ENCODE measurements around the gene SREBF2.

DNA sequence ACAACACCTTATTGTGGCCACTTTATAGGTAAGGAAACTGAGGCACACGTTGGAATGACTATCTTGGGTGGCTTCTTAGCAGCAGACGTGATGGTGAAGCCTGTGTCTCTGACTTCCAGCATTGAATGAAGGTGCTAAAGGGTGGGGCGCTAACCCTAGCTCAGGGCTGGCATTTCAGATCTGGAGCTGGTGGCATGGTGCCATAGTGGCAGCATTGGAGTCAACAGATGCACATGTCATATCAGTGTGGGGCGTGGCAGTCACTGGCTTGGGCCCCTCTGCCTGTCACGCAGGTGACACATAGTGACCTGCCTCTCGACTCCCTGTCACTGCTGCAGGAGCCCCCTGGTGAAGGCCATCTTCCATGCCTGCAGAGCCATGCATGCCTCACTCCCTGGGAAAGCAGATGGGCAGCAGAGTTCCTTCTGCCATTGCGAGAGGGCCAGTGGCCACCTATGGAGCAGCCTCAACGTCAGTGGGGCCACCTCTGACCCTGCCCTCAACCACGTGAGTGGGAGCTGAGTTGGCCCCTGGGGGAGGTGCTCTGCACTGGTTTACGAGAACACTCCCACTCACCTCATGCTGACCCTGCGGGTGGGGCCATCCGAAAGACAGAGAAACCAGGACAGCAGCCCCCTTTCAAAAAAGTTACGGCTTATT is 67.2 kb downstream of the SREBF2 start:
- TF ChIP-seq, protein P1, sequence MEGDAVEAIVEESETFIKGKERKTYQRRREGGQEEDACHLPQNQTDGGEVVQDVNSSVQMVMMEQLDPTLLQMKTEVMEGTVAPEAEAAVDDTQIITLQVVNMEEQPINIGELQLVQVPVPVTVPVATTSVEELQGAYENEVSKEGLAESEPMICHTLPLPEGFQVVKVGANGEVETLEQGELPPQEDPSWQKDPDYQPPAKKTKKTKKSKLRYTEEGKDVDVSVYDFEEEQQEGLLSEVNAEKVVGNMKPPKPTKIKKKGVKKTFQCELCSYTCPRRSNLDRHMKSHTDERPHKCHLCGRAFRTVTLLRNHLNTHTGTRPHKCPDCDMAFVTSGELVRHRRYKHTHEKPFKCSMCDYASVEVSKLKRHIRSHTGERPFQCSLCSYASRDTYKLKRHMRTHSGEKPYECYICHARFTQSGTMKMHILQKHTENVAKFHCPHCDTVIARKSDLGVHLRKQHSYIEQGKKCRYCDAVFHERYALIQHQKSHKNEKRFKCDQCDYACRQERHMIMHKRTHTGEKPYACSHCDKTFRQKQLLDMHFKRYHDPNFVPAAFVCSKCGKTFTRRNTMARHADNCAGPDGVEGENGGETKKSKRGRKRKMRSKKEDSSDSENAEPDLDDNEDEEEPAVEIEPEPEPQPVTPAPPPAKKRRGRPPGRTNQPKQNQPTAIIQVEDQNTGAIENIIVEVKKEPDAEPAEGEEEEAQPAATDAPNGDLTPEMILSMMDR (conservative IDR thresholded peaks at IDR 0.05; ENCODE audit: low read length): no peak
- no peak for TF ChIP-seq EZH2phosphoT487 (IDR thresholded peaks at IDR 0.05; ENCODE audit: borderline replicate concordance)

All from Loucy (cell line).